CD14-positive monocyte (primary cell): ENCODE data around the gene SEMA5B. TPM values are rescaled to one million over a fixed set of nuclear protein-coding genes. Genes with fewer than 3 reads are reported as not detected.

Source experiments
- DNase-seq, 3 donors: peaks; one replicate each; pipeline ENCODE4 v3.0.0-alpha.2; 2011 to 2022
- H2AFZ ChIP-seq: 2 replicates; pipeline ENCODE4 v1.6.0; 2012; ENCODE audit warnings: mild to moderate bottlenecking, low read depth, low read length, inconsistent platforms; ENCODE audit not compliant: insufficient read depth, poor library complexity, severe bottlenecking
- H3K27ac ChIP-seq, 2 donors: 1 replicate in 1 of 2; 2 replicates in 1 of 2; pipeline ENCODE4 v1.5.1; 2012 to 2013; ENCODE audit warnings: low read length in 2 of 2, control low read depth in 1 of 2, inconsistent platforms in 1 of 2, low read depth in 1 of 2, mild to moderate bottlenecking in 1 of 2
- H3K27me3 ChIP-seq, 2 donors: one replicate each; pipeline versions ENCODE4 v1.6.0 to v1.6.1; 2011 to 2013; ENCODE audit warnings: low read length in 2 of 2; ENCODE audit not compliant: control insufficient read depth in 2 of 2, insufficient read depth in 2 of 2
- H3K36me3 ChIP-seq, 2 donors: replicated peaks in 1 of 2; 1 replicate in 1 of 2; 2 replicates in 1 of 2; pipeline versions ENCODE4 v1.5.1 to v1.6.1; 2012 to 2013; ENCODE audit warnings: low read length in 2 of 2, control low read depth in 1 of 2, inconsistent platforms in 1 of 2, mild to moderate bottlenecking in 1 of 2; ENCODE audit not compliant: insufficient read depth in 2 of 2, control insufficient read depth in 1 of 2
- H3K4me1 ChIP-seq, 2 donors: 1 replicate in 1 of 2; 2 replicates in 1 of 2; pipeline versions ENCODE4 v1.5.1 to v1.6.1; 2012 to 2013; ENCODE audit warnings: low read length in 2 of 2, control low read depth in 1 of 2, inconsistent platforms in 1 of 2, mild to moderate bottlenecking in 1 of 2, moderate library complexity in 1 of 2; ENCODE audit not compliant: insufficient read depth in 2 of 2, control insufficient read depth in 1 of 2
- H3K4me2 ChIP-seq: replicated peaks from 2 replicates; pipeline ENCODE3; 2012; ENCODE audit warnings: low read length, moderate library complexity, mild to moderate bottlenecking; ENCODE audit not compliant: poor library complexity, severe bottlenecking; ENCODE audit errors: extremely low read depth
- H3K4me3 ChIP-seq, 3 experiments: fragments of 200-600 bp in 1 of 3; sonication (generic) in 1 of 3; replicated peaks in 1 of 3; 1 replicate in 2 of 3; 2 replicates in 1 of 3; pipeline ENCODE4 v1.5.1; 2011 to 2013; ENCODE audit warnings: low read length in 3 of 3, mild to moderate bottlenecking in 3 of 3, control low read depth in 2 of 3, low read depth in 2 of 3, inconsistent platforms in 1 of 3, moderate library complexity in 1 of 3
- H3K79me2 ChIP-seq: 2 replicates; pipeline ENCODE4 v1.6.0; 2012; ENCODE audit warnings: mild to moderate bottlenecking, control low read depth, inconsistent platforms, low read length, moderate library complexity; ENCODE audit not compliant: insufficient read depth
- H3K9ac ChIP-seq: 2 replicates; pipeline ENCODE4 v1.6.0; 2017; ENCODE audit warnings: low read length, mild to moderate bottlenecking; ENCODE audit not compliant: insufficient read depth, poor library complexity, severe bottlenecking
- H3K9me3 ChIP-seq, 2 donors: replicated peaks in 1 of 2; 1 replicate in 1 of 2; 2 replicates in 1 of 2; pipeline versions ENCODE4 v1.5.1 to v1.6.1; 2012 to 2013; ENCODE audit warnings: low read length in 2 of 2, control low read depth in 1 of 2; ENCODE audit not compliant: control insufficient read depth in 1 of 2, insufficient read depth in 1 of 2
- H4K20me1 ChIP-seq: 2 replicates; pipeline ENCODE4 v1.6.0; 2012; ENCODE audit warnings: mild to moderate bottlenecking, low read length, control low read depth, moderate library complexity; ENCODE audit not compliant: insufficient read depth
- H3K27ac Mint-ChIP-seq, 7 donors: one replicate each; pipeline ENCODE4 v1.8.0; 2020; ENCODE audit warnings: mild to moderate bottlenecking in 7 of 7, mixed read lengths in 7 of 7, moderate library complexity in 6 of 7, inconsistent platforms in 2 of 7
- H3K27me3 Mint-ChIP-seq, 3 donors: one replicate each; pipeline ENCODE4 v1.8.0; 2021 to 2022; ENCODE audit warnings: low read depth in 3 of 3, mild to moderate bottlenecking in 3 of 3, mixed read lengths in 3 of 3, moderate library complexity in 3 of 3, inconsistent platforms in 1 of 3
- H3K36me3 Mint-ChIP-seq, 2 donors: one replicate each; pipeline ENCODE4 v1.8.0; 2020; ENCODE audit warnings: mixed read lengths in 2 of 2, inconsistent platforms in 1 of 2, mild to moderate bottlenecking in 1 of 2
- H3K4me1 Mint-ChIP-seq: one replicate; pipeline ENCODE4 v1.8.0; 2020; ENCODE audit warnings: mild to moderate bottlenecking, mixed read lengths
- H3K4me3 Mint-ChIP-seq, 2 donors: one replicate each; pipeline ENCODE4 v1.8.0; 2020; ENCODE audit warnings: mild to moderate bottlenecking in 2 of 2, mixed read lengths in 2 of 2, moderate library complexity in 1 of 2
- H3K9me3 Mint-ChIP-seq, 7 donors: one replicate each; pipeline ENCODE4 v1.8.0; 2020 to 2022; ENCODE audit warnings: mixed read lengths in 7 of 7, mild to moderate bottlenecking in 6 of 7, moderate library complexity in 6 of 7, inconsistent platforms in 2 of 7
- WGBS: methylation state at CpG from one replicate; pipeline ENCODE4 v1.1.5; 2013; ENCODE audit warnings: missing lambda C conversion rate; ENCODE audit not compliant: insufficient coverage; 5-methylcytosine and 5-hydroxymethylcytosine counted together
- intact Hi-C, 2 donors: fragments of 100-400 bp; cut with micrococcal nuclease; formaldehyde crosslinking; loops; one replicate each; pipeline versions ENCODE4 v1.15.0 to v1.15.1; 2023
- polyA plus RNA-seq, 3 donors: library from polyadenylated mRNA; depleted of rRNA in 1 of 3; unstranded in 2 of 3; stranded (reverse) in 1 of 3; fragments of 300-500 nt in 2 of 3; fragments of >200 nt in 1 of 3; fragmentation: Illumina TruSeq in 2 of 3; gene quantifications; 1 replicate in 2 of 3; 2 replicates in 1 of 3; pipeline ENCODE4 v1.2.3, GENCODE V29; 2012 to 2021
- TF ChIP-seq, protein P1 (sequence below): fragments of 200-600 bp; IDR thresholded peaks from one replicate; pipeline ENCODE4 v1.8.0; 2022; ENCODE audit warnings: antibody characterized with exemption, mild to moderate bottlenecking

The SEMA5B gene
- polyA plus RNA-seq, 3 donors: not detected

DNA sequence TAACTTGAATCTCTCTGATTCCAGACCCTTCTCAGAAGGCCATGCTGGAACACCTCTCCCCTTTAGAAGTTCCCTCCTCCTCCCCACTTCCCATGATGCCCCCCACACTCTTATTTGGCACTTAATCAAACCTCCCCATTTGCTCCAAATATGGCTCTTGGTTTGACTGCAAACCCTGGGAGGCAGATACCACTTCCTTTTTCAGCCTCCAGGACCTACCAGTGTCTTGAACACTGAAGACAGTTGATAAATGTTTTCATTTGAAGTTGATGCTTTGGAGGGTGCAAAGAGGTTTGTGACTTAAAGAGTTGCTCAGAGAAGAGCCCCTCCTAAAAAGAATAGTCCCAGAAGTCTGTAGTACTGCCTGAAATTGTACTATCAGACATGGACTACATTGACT, 61.5 kb downstream of the SEMA5B start:
- no peaks in the 10 kb centered on the region for H3K9me3 ChIP-seq
- H4K20me1 ChIP-seq: no peaks in the 10 kb centered on the region
- no peak overlapping the region for H3K4me3 ChIP-seq
- no peaks in the 10 kb centered on the region for H3K4me1 ChIP-seq
- Mint-ChIP-seq H3K36me3 (no peaks in the 10 kb centered on the region), H3K27me3 (peaks cover 1 to 14% (median 6%) of the 10 kb centered on the region in 3 donors), H3K4me3 (no peak overlapping the region), H3K4me1 (no peaks in the 10 kb centered on the region), H3K27ac (no peak overlapping the region), H3K9me3 (peaks cover 0 to 2% (median 0%) of the 10 kb centered on the region in 7 donors)
- no peaks in the 10 kb centered on the region for H3K36me3 ChIP-seq
- H3K27ac ChIP-seq: no peak overlapping the region
- no peaks in the 10 kb centered on the region for H3K79me2 ChIP-seq
- no peaks in the 10 kb centered on the region for H3K27me3 ChIP-seq
- no peak for DNase-seq
- no peak overlapping the region for H2AFZ ChIP-seq
- H3K4me2 ChIP-seq: no peak overlapping the region
- intact Hi-C loops: no loop called here
- TF ChIP-seq, protein P1, sequence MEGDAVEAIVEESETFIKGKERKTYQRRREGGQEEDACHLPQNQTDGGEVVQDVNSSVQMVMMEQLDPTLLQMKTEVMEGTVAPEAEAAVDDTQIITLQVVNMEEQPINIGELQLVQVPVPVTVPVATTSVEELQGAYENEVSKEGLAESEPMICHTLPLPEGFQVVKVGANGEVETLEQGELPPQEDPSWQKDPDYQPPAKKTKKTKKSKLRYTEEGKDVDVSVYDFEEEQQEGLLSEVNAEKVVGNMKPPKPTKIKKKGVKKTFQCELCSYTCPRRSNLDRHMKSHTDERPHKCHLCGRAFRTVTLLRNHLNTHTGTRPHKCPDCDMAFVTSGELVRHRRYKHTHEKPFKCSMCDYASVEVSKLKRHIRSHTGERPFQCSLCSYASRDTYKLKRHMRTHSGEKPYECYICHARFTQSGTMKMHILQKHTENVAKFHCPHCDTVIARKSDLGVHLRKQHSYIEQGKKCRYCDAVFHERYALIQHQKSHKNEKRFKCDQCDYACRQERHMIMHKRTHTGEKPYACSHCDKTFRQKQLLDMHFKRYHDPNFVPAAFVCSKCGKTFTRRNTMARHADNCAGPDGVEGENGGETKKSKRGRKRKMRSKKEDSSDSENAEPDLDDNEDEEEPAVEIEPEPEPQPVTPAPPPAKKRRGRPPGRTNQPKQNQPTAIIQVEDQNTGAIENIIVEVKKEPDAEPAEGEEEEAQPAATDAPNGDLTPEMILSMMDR: no peak
- no peak overlapping the region for H3K9ac ChIP-seq

DNA sequence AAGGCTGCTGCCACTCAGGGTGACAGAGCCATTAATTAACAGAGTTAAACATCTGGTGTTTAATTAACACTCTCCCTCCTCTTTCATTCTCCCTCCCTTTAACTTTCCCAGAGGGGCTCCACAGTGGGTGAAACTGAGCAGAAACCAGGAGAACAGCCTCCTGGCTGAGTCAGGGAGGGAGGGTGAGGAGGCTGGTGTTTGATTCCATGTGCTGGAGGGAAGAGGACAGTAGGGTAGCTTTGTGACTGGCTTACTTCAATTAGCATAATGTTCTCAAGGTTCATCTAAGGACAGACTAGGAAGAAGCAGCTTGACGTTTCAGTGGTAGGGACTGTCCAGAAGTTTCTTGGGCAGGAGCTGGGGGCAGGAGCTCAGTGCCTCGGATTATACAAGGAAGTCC, 62.8 kb downstream of the SEMA5B start:
- Histone ChIP-seq H3K9me3 (no peaks in the 10 kb centered on the region), H2AFZ (no peak overlapping the region), H3K27me3 (no peaks in the 10 kb centered on the region), H3K4me1 (no peaks in the 10 kb centered on the region), H3K27ac (no peak overlapping the region), H3K36me3 (no peaks in the 10 kb centered on the region), H3K4me2 (no peak overlapping the region), H4K20me1 (no peaks in the 10 kb centered on the region), H3K79me2 (no peaks in the 10 kb centered on the region), H3K9ac (no peak overlapping the region), H3K4me3 (no peak overlapping the region)
- no peak overlapping the region for H3K27ac Mint-ChIP-seq
- H3K9me3 Mint-ChIP-seq: peaks cover 0 to 2% (median 0%) of the 10 kb centered on the region in 7 donors
- peaks cover 1 to 12% (median 6%) of the 10 kb centered on the region in 3 donors for H3K27me3 Mint-ChIP-seq
- no peak overlapping the region for H3K4me3 Mint-ChIP-seq
- H3K36me3 Mint-ChIP-seq: no peaks in the 10 kb centered on the region
- H3K4me1 Mint-ChIP-seq: no peaks in the 10 kb centered on the region
- intact Hi-C loops: no loop called here
- 66% methylated on average over 2 of the region's 2 CpGs for WGBS
- DNase-seq: no peak
- TF ChIP-seq, protein P1: no peak
